ENCODE measurements around the gene GMEB1.
A peak's percentile ranks its signal among the peaks of the same experiment; 100 is the strongest.
"Not testable (repeated sequence)": the region's sequence is repeated elsewhere in the genome, so short reads cannot be mapped to it uniquely, and the experiment has no call there.

GMEB1 gene

GRCh38 chr1:28668191-28668955, at the start of gene GMEB1:
Gene GMEB1 (plus strand): TSS chr1:28668784. CDS start chr1:28683613, 14,829 bp downstream.
- DNase-seq = peak; percentile 79

- no peak for DNase-seq
Observed at GRCh38 chr1:28631713-28632112, 36.9 kb upstream of the GMEB1 start.

- no peak for DNase-seq
Observed at GRCh38 chr1:28632560-28632959, 36.0 kb upstream of the GMEB1 start.

- peak; percentile 26 for DNase-seq
Observed at GRCh38 chr1:28640766-28641165, 27.8 kb upstream of the GMEB1 start.

GRCh38 chr1:28642056-28642846, 26.3 kb upstream of the GMEB1 start:
- DNase-seq = no peak

GRCh38 chr1:28642847-28643635, 25.5 kb upstream of the GMEB1 start, which contains the start of gene TAF12:
Gene TAF12 (minus strand): TSS chr1:28643067. CDS start chr1:28622081, 20,986 bp downstream.
- peak; percentile 91 for DNase-seq

GRCh38 chr1:28644494-28644893, 24.1 kb upstream of the GMEB1 start:
- no peak for DNase-seq

GRCh38 chr1:28645406-28645805, 23.2 kb upstream of the GMEB1 start:
- not testable (repeated sequence) for DNase-seq

- no peak for DNase-seq
Observed at GRCh38 chr1:28646040-28646439, 22.5 kb upstream of the GMEB1 start.

- DNase-seq = peak; percentile 85
Observed at GRCh38 chr1:28648008-28648473, 20.5 kb upstream of the GMEB1 start.

- peak; percentile 87 for DNase-seq
Observed at GRCh38 chr1:28648474-28649198, 19.9 kb upstream of the GMEB1 start, which contains the start of gene RNU11. Gene RNU11 (plus strand): TSS chr1:28648600.

- DNase-seq = not testable (repeated sequence)
Observed at GRCh38 chr1:28653063-28653462, 15.5 kb upstream of the GMEB1 start.

- DNase-seq = not testable (repeated sequence)
Observed at GRCh38 chr1:28653870-28654269, 14.7 kb upstream of the GMEB1 start.

- not testable (repeated sequence) for DNase-seq
Observed at GRCh38 chr1:28655448-28656311, 12.9 kb upstream of the GMEB1 start.

- no peak for DNase-seq
Observed at GRCh38 chr1:28656335-28656734, 12.2 kb upstream of the GMEB1 start.

- no peak for DNase-seq
Observed at GRCh38 chr1:28663871-28664470, 4.6 kb upstream of the GMEB1 start.

GRCh38 chr1:28666806-28667205, 1.8 kb upstream of the GMEB1 start:
- no peak for DNase-seq

GRCh38 chr1:28668956-28669723, 556 bp downstream of the GMEB1 start:
- DNase-seq = peak; percentile 24

- no peak for DNase-seq
Observed at GRCh38 chr1:28671254-28671780, 2.7 kb downstream of the GMEB1 start.

GRCh38 chr1:28672971-28673370, 4.4 kb downstream of the GMEB1 start:
- not testable (repeated sequence) for DNase-seq

All from activated CD4-positive, alpha-beta T cell treated with anti-CD3 and anti-CD28 coated beads, Interleukin-2, amount 50 U/mL, for 1 hour (primary cell).